Fibroblast of the conjunctiva (primary cell): ENCODE measurements around the gene BLTP2.

Experiments used
- DNase-seq: peaks from one replicate; pipeline ENCODE4 v3.0.0-alpha.2; 2010; ENCODE audit warnings: low read depth

The BLTP2 gene

GRCh38 chr17:28598799-28599310 is 46.1 kb downstream of the BLTP2 start, which contains the start of gene SPAG5:
SPAG5 (minus strand) TSS chr17:28599025; CDS start chr17:28598946, 79 bp downstream.
- peak; percentile 89 for DNase-seq

- DNase-seq, result no peak
Observed at GRCh38 chr17:28598389-28598788, 46.6 kb downstream of the BLTP2 start.

- no peak for DNase-seq
Observed at GRCh38 chr17:28597606-28598383, 47.2 kb downstream of the BLTP2 start.
